ENCODE data around the gene TMEM100. TPM values are rescaled to one million over a fixed set of nuclear protein-coding genes. Genes with fewer than 3 reads are reported as not detected.

The TMEM100 gene
- total RNA-seq, 4 donors from 2014 or later, result 1.6 to 6.5 (median 2.6) TPM

GRCh38 chr17:55758171-55758570 lies 35.5 kb upstream of the TMEM100 start:
- intact Hi-C loops (cut with DNase I; ENCODE audit: low total_unique reads), result no loop called here
- no peak for DNase-seq (ENCODE audit: low spot score in 2 of 2)
- TF ChIP-seq CTCF (IDR thresholded peaks at IDR 0.05), result no peak
- TF ChIP-seq POLR2A (IDR thresholded peaks at IDR 0.05), result no peak
- H3K4me3 ChIP-seq (ENCODE audit: low read depth, poor library complexity, severe bottlenecking), result no peak overlapping the region

- TF ChIP-seq CTCF (IDR thresholded peaks at IDR 0.05), result no peak
- intact Hi-C loops (cut with DNase I; ENCODE audit: low total_unique reads), result no loop called here
- DNase-seq (ENCODE audit: low spot score in 2 of 2), result no peak
- 88 to 94% methylated on average over 1 of the region's 1 CpG for WGBS, 2 donors
- no peak overlapping the region for H3K4me3 ChIP-seq (ENCODE audit: low read depth, poor library complexity, severe bottlenecking)
These were observed 35.0 kb upstream of the TMEM100 start for GRCh38 chr17:55757659-55758058.

GRCh38 chr17:55756689-55757088 lies 34.0 kb upstream of the TMEM100 start:
- WGBS, 2 donors, result 93 to 94% methylated on average over 2 of the region's 2 CpGs

GRCh38 chr17:55751720-55752250 lies 29.1 kb upstream of the TMEM100 start:
- intact Hi-C loops (cut with DNase I; ENCODE audit: low total_unique reads), result no loop called here
- H3K4me3 ChIP-seq (ENCODE audit: low read depth, poor library complexity, severe bottlenecking), result peak overlapping the region; percentile 41
- TF ChIP-seq CTCF (IDR thresholded peaks at IDR 0.05) (no peak), POLR2A (IDR thresholded peaks at IDR 0.05) (no peak)
- 64 to 71% methylated on average over 4 of the region's 4 CpGs for WGBS, 2 donors
- no peak for DNase-seq (ENCODE audit: low spot score in 2 of 2)

More at GRCh38 chr17:55756689-55757088, 34.0 kb upstream of the TMEM100 start:
- no peak overlapping the region for H3K4me3 ChIP-seq (ENCODE audit: low read depth, poor library complexity, severe bottlenecking)
- TF ChIP-seq POLR2A (IDR thresholded peaks at IDR 0.05) (no peak), CTCF (IDR thresholded peaks at IDR 0.05) (no peak)
- DNase-seq (ENCODE audit: low spot score in 2 of 2), result no peak
- intact Hi-C loops (cut with DNase I; ENCODE audit: low total_unique reads), result no loop called here

GRCh38 chr17:55750750-55751657 lies 28.3 kb upstream of the TMEM100 start, which contains the start of gene PCTP:
Gene PCTP (plus strand): TSS chr17:55751051. CDS start chr17:55751104, 53 bp downstream.
- intact Hi-C loops (cut with DNase I; ENCODE audit: low total_unique reads), result no loop called here
- TF ChIP-seq POLR2A (IDR thresholded peaks at IDR 0.05) (no peak), CTCF (IDR thresholded peaks at IDR 0.05) (no peak)
- H3K4me3 ChIP-seq (ENCODE audit: low read depth, poor library complexity, severe bottlenecking), result peak within 1 kb of the TSS; percentile 41
- DNase-seq (ENCODE audit: low spot score in 2 of 2), result peak; percentile 94 to 99
- WGBS, 2 donors, result 0% methylated on average over 20 to 41 of the region's 53 CpGs

Data from lower leg skin (tissue), 4 donors.